Stimulated activated naive CD8-positive, alpha-beta T cell treated with anti-CD3 and anti-CD28 coated beads, Interleukin-15, amount 100 ng/mL, for 72 hours (primary cell): ENCODE measurements around the gene RPTOR.
"Not testable (repeated sequence)": the region's sequence is repeated elsewhere in the genome, so short reads cannot be mapped to it uniquely, and the experiment has no call there.

Experiments used
- ATAC-seq: fragments of 150-1000 bp; cut with Tn5 transposase; 2 replicates; pipeline ENCODE4 v1.10.0; 2021; ENCODE audit warnings: mild to moderate bottlenecking, moderate library complexity
- DNase-seq, 2 donors: peaks; one replicate each; pipeline ENCODE4 v3.0.0; 2021 to 2022
- H3K27ac Mint-ChIP-seq, 2 donors: one replicate each; pipeline ENCODE4 v1.8.0; 2022; ENCODE audit warnings: mild to moderate bottlenecking in 2 of 2, mixed read lengths in 2 of 2, moderate library complexity in 2 of 2
- H3K27me3 Mint-ChIP-seq: one replicate; pipeline ENCODE4 v1.8.0; 2022; ENCODE audit warnings: mixed read lengths
- H3K4me1 Mint-ChIP-seq: one replicate; pipeline ENCODE4 v1.8.0; 2022; ENCODE audit warnings: mild to moderate bottlenecking, mixed read lengths
- H3K4me3 Mint-ChIP-seq, 2 donors: one replicate each; pipeline ENCODE4 v1.8.0; 2022; ENCODE audit warnings: mild to moderate bottlenecking in 2 of 2, mixed read lengths in 2 of 2, moderate library complexity in 1 of 2
- H3K9me3 Mint-ChIP-seq, 2 donors: one replicate each; pipeline ENCODE4 v1.8.0; 2022; ENCODE audit warnings: mixed read lengths in 2 of 2

The RPTOR gene

DNA sequence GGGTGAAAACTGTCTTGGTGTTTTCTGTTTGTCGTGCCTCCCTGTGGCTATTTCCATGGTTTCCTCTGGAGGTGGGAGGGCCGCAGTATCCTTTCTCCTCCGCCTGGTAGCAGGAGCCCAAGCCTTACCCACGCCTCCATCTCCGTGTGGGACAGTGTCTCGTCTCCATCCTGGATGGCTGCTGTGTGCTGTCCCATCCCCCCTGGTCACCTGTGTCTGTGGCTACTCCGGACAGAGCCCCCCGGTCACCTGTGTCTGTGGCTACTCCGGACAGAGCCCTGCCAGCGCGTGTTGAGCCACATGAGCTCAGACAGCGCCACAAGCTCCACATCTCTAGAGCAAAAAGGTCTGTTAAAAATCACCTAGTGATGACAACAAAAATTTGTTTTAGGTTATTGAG, 248.8 kb downstream of the RPTOR start:
- peaks cover 2 to 3% of the 10 kb centered on the region in 2 donors for H3K9me3 Mint-ChIP-seq
- peak overlapping the region in 1 of 2 donors; percentile 91 for H3K27ac Mint-ChIP-seq
- peak overlapping the region in 1 of 2 donors; percentile 44 for H3K4me3 Mint-ChIP-seq
- DNase-seq (no peak), ATAC-seq (no peak)
- peaks cover 86% of the 10 kb centered on the region for H3K4me1 Mint-ChIP-seq
- no peaks in the 10 kb centered on the region for H3K27me3 Mint-ChIP-seq

DNA sequence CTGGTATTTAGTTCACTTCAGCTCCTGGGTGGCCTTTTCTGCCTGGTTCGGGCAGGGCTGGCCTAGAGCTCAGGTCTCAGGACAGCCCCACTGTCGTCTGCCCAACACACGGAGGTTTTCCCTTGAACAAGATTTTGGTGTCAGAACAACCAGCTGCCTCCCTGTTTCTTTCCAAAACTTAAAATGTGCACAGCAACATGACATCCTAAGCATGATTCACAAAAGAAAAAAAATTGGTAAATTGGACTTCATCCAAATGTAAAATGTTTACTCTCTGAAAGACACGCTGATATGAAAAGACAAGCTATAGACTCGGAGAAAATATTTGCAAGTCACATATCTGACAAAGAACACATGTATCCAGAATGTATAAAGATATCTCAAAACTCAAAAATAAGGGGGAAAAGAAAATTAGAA, 249.2 kb downstream of the RPTOR start:
- Mint-ChIP-seq H3K4me3 (no peak overlapping the region), H3K27ac (no peak overlapping the region), H3K9me3 (no peaks in the 10 kb centered on the region), H3K27me3 (no peaks in the 10 kb centered on the region), H3K4me1 (peaks cover 84% of the 10 kb centered on the region)
- DNase-seq (no peak), ATAC-seq (no peak)

DNA sequence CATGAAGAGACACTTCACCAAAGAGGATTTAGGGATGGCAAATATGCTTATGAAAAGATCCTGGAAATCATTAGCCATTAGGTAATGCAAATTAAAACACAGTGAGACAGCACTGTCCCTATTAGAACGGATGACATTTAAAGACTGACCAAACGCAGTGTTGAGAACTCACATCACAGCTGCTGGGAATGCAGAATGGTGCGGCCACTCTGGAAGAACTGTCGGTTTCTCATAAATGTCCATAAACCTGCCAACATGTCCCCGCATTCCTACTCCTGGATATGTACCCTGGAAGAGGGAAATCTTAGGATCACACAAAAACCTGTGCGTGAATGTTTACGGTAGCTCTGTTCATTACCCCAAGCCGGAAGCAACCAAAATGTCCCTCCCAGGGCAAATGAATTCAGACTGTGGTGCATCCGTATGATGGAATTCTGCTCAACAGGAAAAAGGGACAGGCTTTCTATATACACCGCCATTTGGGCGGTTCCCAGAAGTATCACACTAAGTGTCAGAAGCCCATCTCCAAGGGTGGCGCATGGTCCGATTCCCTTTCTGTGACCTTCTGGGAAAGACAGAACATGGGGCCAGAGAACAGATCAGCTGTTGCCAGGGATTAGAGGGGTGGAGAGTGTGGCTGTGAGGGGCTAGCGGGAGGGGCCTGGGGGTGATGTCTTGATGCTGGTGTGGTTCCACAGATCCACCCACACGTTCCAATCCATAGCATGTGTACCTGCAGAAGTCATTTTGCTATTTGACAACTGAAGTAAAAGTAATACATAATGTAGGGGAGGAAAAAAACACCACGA, 249.8 kb downstream of the RPTOR start:
- no peak overlapping the region for H3K4me3 Mint-ChIP-seq
- no peaks in the 10 kb centered on the region for H3K27me3 Mint-ChIP-seq
- H3K27ac Mint-ChIP-seq = peak overlapping the region in 1 of 2 donors; percentile 71
- H3K4me1 Mint-ChIP-seq = peaks cover 81% of the 10 kb centered on the region
- no peak for ATAC-seq
- no peak for DNase-seq
- no peaks in the 10 kb centered on the region for H3K9me3 Mint-ChIP-seq

DNA sequence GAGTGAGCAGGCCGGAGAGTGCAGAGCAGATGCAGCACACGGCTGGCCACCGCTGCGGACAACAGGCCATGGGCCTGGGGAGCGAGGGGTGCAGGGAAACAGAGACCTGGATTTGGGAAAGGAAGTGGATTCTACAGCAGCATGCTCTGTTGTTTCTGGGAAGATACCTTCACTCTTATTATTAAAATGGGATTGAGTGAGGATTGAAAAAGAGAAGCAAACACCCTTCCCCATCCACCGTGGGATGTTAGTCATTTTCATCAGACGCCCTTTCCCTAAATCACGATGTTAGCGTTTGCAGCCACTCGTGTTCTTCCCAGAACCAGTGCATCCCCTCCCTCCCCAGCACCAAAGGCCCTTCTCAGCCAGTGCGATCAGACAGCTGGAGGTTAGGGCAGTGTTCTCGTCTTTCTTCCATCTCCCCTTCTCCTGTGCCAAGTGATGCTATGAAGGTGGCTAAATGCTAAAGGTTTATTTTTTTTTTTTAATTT, 250.5 kb downstream of the RPTOR start:
- Mint-ChIP-seq H3K4me1 (peaks cover 74% of the 10 kb centered on the region), H3K27me3 (no peaks in the 10 kb centered on the region), H3K4me3 (no peak overlapping the region), H3K9me3 (no peaks in the 10 kb centered on the region), H3K27ac (no peak overlapping the region)
- ATAC-seq (no peak), DNase-seq (no peak)

DNA sequence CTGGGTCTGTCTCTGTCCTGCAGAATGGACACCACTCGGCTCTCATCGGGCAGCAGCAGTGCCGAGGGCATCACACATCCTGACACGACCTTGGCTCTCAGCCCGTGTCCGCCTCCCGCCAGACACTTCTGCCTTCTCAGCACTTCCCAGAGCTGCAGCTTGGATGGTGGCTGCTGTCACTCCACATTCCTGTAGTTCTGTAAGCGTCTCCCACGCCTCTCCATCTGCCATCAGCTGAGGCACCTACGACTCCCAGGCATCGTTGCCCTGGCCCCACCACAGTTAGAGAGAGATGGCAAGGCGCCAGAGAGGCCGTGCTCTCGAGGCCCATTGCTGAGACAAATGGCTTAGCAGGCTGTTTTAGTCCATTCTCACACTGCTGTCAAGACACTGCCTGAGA, 251.1 kb downstream of the RPTOR start:
- peak overlapping the region in 1 of 2 donors; percentile 36 for H3K27ac Mint-ChIP-seq
- H3K9me3 Mint-ChIP-seq = no peaks in the 10 kb centered on the region
- no peaks in the 10 kb centered on the region for H3K27me3 Mint-ChIP-seq
- ATAC-seq (no peak), DNase-seq (no peak)
- H3K4me1 Mint-ChIP-seq = peaks cover 68% of the 10 kb centered on the region
- H3K4me3 Mint-ChIP-seq = no peak overlapping the region

DNA sequence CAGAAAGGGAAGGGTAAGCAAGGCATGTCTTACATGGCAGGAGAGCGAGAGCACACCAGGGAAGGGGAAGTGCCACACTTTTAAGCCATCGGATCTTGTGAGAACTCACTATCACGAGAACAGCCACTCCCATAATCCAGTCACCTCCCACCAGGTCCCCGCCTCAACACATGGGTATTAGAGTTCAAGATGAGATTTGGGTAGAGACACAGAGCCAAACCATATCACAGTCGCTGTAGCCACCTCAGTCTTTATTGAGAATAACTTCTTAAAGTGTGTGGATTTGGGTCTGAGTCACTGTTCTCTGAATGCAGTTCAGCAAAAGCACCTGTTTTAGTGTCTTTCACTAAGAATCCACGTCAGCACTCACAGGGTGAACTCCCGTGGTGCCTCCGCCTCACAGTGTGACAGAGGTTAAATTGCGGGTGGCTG, 251.8 kb downstream of the RPTOR start:
- DNase-seq (no peak), ATAC-seq (peak; percentile 49)
- Mint-ChIP-seq H3K9me3 (no peaks in the 10 kb centered on the region), H3K27ac (peak overlapping the region in 1 of 2 donors; percentile 34), H3K4me1 (peaks cover 61% of the 10 kb centered on the region), H3K27me3 (no peaks in the 10 kb centered on the region), H3K4me3 (no peak overlapping the region)

DNA sequence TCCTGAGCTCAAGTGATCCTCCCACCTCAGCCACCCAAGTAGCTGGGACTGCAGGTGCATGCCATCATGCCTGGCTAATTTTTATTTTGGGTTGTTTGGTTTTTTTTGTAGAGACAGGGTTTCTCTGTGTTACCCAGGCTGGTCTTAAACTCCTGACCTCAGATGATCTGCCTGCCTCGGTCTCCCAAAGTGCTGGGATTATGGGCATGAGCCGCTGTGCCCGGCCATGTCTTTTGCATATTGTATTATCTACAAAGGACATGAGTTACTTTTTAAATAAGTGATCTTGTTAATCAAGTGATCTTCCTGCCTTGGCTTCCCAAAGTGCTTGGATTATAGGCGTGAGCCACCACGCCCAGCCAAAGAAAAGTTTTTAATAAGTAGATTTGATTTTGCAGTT, 252.6 kb downstream of the RPTOR start:
- not testable (repeated sequence) for H3K27me3 Mint-ChIP-seq, ATAC-seq, H3K4me3 Mint-ChIP-seq, H3K9me3 Mint-ChIP-seq, DNase-seq, H3K27ac Mint-ChIP-seq
- peaks cover 53% of the 10 kb centered on the region for H3K4me1 Mint-ChIP-seq

DNA sequence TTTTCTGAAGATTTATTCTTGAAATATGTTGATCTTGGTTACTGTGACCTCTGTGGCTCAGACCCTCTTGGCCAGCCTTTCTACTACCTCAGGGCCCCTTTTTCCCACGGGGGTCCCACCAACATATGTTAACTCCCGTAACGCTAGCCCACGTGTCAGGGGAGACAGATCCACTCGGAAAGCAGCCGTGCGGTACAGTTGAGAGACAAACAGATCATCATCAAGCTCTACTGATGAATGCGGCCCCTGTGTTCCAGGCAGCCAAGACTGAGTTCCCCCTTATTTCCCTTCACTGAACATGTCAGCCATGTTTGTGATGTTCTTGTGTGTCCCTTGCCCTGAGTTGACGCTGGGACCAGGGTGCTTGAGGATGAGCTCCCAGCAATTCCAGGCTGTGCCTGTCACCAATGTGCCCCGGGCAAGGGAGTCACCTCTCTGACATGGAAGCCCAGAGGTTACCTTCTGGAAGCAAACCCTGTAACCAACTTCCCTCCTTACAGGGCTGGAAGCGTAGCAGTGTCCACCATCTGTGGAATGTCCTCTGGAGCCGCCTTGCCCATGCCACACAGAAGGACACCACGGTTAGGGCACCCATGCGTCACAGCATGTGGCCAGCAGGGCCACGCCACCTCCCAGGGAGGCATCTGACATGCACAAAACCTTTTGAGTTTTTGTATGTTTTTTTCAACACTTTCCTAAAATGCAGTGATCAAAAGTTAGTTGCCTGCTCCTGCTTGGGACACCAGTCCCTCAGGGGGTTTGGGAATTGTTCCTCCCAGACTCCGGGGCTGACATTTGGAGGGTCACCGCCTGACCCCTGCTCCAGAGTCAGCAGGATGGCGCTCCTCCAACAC, 253.3 kb downstream of the RPTOR start:
- Mint-ChIP-seq H3K4me1 (peaks cover 47% of the 10 kb centered on the region), H3K27ac (no peak overlapping the region), H3K4me3 (no peak overlapping the region), H3K27me3 (no peaks in the 10 kb centered on the region), H3K9me3 (no peaks in the 10 kb centered on the region)
- ATAC-seq (no peak), DNase-seq (no peak)

DNA sequence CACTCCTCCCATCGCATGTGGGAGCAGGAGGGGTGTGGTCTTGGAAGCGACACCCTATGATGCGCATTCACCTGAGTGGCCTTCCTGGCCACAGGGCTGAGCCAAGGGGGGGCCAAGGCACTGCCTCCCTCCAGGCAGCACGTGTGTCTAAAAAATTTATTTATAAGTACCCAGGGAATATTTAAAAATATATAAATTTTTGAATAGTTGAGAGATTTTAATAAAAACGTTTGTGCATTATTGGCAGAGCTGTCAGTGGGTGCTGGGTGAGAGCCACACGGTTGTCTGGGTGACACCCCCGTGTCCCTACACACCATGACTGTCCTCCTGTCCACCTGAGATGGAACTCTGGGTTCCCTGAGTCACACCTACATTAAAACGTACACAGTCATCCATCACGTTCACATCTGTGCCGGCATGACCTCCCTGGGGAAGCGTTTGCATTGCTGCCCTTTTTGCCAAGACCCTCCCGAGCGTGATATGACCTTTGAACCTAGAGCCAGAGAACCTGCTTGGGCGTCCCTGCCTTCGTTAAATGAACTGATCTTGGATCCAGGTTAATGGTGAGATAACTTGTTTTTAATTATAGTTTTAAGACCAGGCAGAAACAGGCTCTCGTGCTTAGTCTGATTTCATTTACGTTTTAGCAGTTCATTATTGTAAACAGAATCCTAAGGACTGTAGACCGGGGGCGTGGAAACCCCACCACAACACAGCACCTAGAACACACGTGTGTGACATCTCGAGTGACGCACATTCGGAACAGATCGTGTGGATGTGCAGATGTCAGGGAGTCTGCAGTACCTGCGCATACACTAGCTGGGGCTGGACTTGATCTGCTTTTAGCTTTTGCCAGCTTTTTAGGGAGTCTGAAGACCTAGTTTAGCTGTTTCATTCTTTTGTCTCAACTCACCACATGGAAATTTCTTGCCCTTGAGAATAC, 254.2 kb downstream of the RPTOR start:
- Mint-ChIP-seq H3K27me3 (no peaks in the 10 kb centered on the region), H3K4me1 (peaks cover 44% of the 10 kb centered on the region), H3K9me3 (no peaks in the 10 kb centered on the region), H3K27ac (peak overlapping the region in 1 of 2 donors; percentile 27), H3K4me3 (no peak overlapping the region)
- ATAC-seq (no peak), DNase-seq (no peak)

DNA sequence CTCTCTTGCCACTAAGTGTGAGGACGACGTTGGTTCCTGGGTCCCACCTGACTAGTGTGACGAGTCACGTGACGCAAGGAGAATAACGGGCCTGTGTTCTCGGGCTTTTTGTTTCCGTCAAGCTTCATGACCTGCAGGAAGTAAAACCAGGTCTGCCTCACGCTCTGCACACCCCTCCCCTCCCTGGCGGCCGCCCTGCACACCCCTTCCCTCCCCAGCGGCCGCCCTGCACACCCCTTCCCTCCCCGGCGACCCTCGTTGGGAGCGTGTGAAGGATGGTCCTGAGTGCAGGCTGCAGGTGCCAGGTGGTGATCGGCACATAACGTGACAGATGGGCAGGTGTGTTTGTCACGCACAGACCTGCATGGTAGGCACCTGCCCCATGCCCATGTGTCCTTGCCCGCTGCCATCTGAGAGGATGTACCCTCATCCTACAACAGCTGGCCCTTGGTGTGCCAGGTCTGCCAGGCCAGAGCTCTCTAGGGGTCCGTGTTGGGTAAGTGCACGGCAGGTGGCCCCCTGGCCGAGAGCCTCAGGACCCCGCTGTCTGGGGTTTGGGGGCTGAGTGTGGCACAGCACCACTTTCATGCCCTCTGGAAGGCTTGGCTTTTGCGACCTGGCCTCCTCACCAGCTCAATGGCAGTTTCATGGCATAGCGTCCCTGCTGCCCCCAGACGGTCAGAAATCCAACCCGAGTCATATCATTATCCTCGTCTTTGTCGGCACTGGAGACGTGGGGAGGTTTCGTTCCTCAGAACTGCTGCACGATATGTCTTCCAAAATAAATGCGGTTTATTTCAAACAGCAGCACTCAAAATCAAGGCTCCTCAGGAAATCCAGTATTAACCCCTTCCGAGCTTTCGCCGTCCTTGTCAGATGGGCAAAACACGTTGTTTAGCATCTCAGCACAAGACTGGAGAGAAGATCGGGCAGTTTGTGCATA, 255.2 kb downstream of the RPTOR start:
- no peak for DNase-seq
- H3K9me3 Mint-ChIP-seq = no peaks in the 10 kb centered on the region
- ATAC-seq = no peak
- peak overlapping the region in 1 of 2 donors; percentile 67 for H3K27ac Mint-ChIP-seq
- peaks cover 44% of the 10 kb centered on the region for H3K4me1 Mint-ChIP-seq
- H3K27me3 Mint-ChIP-seq = no peaks in the 10 kb centered on the region
- no peak overlapping the region for H3K4me3 Mint-ChIP-seq

DNA sequence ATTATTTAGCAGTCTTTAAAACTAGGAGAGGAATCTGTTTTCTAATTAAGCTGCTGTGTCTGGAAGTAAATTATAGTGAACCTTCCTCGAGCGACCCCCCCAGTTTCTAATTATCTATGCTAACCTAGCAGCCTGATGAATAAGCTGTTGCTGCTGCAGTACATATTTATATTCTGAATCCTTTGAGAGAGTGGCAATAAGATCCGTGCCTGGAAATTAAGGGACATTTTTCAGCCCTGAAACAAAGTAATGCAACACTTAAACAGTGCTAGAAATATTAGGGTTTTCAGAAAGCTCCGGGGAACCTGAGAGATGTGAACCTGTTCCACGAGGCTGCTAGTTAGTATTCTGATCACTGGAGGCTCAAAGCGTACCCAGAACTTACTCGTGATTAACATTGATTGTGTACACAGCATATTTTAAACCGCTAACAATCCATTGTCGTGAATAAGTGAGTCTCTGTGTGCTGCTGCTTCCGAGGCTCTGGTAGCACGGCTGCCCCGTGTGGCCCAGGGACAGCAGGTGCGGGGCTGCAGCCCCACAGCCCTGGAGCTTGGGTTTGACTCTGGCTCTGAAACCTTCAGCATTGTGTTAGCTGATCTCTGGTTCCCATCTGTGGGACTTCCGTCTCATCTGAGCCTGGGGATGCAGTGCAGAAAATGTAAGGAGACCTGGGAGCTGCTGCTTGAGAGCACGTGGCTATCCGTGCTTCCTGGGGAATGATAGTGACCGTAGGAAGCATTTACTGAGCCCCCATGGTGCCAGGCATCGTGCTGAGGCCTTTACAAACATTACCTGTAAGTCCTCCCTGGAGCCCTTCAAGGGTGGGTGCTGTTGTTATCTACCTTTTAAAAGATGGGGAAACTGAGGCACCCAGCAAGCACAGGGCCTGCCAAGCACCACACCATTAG, 256.1 kb downstream of the RPTOR start:
- Mint-ChIP-seq H3K27me3 (no peaks in the 10 kb centered on the region), H3K9me3 (peaks cover 2 to 3% of the 10 kb centered on the region in 2 donors), H3K4me3 (no peak overlapping the region), H3K4me1 (peaks cover 44% of the 10 kb centered on the region), H3K27ac (peak overlapping the region in 1 of 2 donors; percentile 76)
- ATAC-seq (no peak), DNase-seq (no peak)

DNA sequence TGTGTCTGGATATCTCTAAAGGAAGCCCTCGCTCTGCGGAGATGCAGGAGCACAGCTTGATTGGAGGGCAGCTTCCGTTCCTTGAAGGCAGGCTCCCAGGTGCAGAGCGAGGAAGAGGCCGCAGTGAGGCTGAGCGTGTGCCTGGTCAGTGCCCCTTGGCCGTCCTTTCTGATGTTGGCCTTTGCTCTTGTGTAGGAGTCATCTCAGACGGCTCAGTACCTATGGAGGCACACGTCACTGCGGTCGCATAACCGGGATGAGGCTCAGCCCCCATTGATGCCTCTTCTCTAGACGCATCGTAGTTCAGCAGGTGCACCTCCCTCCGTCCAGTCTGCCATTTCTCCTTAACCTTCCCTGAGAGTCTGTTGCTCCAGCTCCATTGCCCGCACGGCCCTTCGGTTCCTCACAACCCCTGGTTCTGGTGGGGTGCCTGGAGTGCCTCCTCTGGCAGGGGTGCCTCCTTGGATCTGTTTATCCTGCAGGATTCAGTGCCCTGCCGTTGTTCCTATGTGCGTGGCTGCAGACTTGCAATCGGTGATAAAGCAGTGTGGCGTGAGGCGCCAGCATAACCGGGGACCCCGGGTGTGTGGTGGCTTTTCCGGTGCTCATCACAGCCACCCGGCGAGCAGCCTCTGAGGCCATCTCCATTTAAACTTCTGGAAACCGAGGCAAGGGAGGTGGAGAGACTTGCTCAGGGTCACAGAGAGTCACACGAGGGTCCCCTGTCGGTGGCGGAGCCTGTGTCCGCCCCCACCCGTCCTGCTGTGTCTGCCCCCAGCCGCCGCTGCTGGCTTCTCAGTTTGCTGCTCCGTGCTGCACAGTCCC, 258.2 kb downstream of the RPTOR start:
- ATAC-seq (no peak), DNase-seq (no peak)
- Mint-ChIP-seq H3K4me1 (peaks cover 34% of the 10 kb centered on the region), H3K9me3 (peaks cover 20 to 24% of the 10 kb centered on the region in 2 donors), H3K27ac (no peak overlapping the region), H3K27me3 (no peaks in the 10 kb centered on the region), H3K4me3 (no peak overlapping the region)
